Smooth muscle cell of the brain vasculature (primary cell): ENCODE data around the gene ADNP.
"Not testable (repeated sequence)": the region's sequence is repeated elsewhere in the genome, so short reads cannot be mapped to it uniquely, and the experiment has no call there.

ENCODE experiments used
- DNase-seq: peaks from one replicate; pipeline ENCODE4 v3.0.0-alpha.2; 2012; ENCODE audit warnings: low read depth, low spot score

The ADNP gene

GRCh38 chr20:50903353-50904051 is 27.7 kb downstream of the ADNP start:
- DNase-seq: no peak

GRCh38 chr20:50901301-50901700 is 29.9 kb downstream of the ADNP start:
- no peak for DNase-seq

GRCh38 chr20:50900261-50900660 is 31.0 kb downstream of the ADNP start:
- no peak for DNase-seq

- DNase-seq: no peak
These were observed 32.8 kb downstream of the ADNP start for GRCh38 chr20:50898475-50898874.

- no peak for DNase-seq
These were observed 36.0 kb downstream of the ADNP start for GRCh38 chr20:50895111-50895830.

GRCh38 chr20:50893620-50894019 is 37.6 kb downstream of the ADNP start:
- no peak for DNase-seq

GRCh38 chr20:50892394-50892793 is 38.8 kb downstream of the ADNP start:
- no peak for DNase-seq

GRCh38 chr20:50891138-50891537 is 40.1 kb downstream of the ADNP start:
- DNase-seq: no peak

- no peak for DNase-seq
These were observed 43.7 kb downstream of the ADNP start for GRCh38 chr20:50887576-50887975.

GRCh38 chr20:50886184-50886790 is 45.0 kb downstream of the ADNP start:
- no peak for DNase-seq

- no peak for DNase-seq
These were observed 45.5 kb downstream of the ADNP start for GRCh38 chr20:50885781-50886180.

GRCh38 chr20:50885068-50885467 is 46.2 kb downstream of the ADNP start:
- DNase-seq: no peak

GRCh38 chr20:50883856-50884255 is 47.4 kb downstream of the ADNP start:
- no peak for DNase-seq

- DNase-seq: not testable (repeated sequence)
These were observed 49.3 kb downstream of the ADNP start for GRCh38 chr20:50881759-50882424.

GRCh38 chr20:50879649-50880550 is 51.3 kb downstream of the ADNP start:
- no peak for DNase-seq

- DNase-seq: no peak
These were observed 53.9 kb downstream of the ADNP start for GRCh38 chr20:50877232-50877743.

- no peak for DNase-seq
These were observed 54.4 kb downstream of the ADNP start for GRCh38 chr20:50876816-50877215.

GRCh38 chr20:50876063-50876685 is 55.1 kb downstream of the ADNP start:
- no peak for DNase-seq

GRCh38 chr20:50874758-50875665 is 56.2 kb downstream of the ADNP start:
- no peak for DNase-seq
